Neural cell (in vitro differentiated cells): ENCODE data around the gene PREX1. TPM values are rescaled to one million over a fixed set of nuclear protein-coding genes. Genes with fewer than 3 reads are reported as not detected.

Experiments
- H2AFZ ChIP-seq: fragments of 200-600, 300-800 bp; sonication (generic), shearing (Covaris generic); 2 replicates; pipeline ENCODE4 v1.6.0; 2014; ENCODE audit warnings: low read depth, mild to moderate bottlenecking, antibody characterized with exemption, low read length, moderate library complexity
- H3F3A ChIP-seq: fragments of 200-600 bp; shearing (Covaris generic); 2 replicates; pipeline ENCODE4 v1.6.1; 2016; ENCODE audit warnings: mild to moderate bottlenecking, moderate library complexity, mixed read lengths, antibody characterized with exemption, low read length; ENCODE audit not compliant: insufficient read depth, poor library complexity, severe bottlenecking
- H3K27ac ChIP-seq: fragments of 200-600, 300-800 bp; sonication (generic), shearing (Covaris generic); 2 replicates; pipeline ENCODE4 v1.5.1; 2014; ENCODE audit warnings: mild to moderate bottlenecking, low read length, moderate library complexity
- H3K27me3 ChIP-seq: fragments of 300-800, 200-600 bp; sonication (generic), shearing (Covaris generic); 2 replicates; pipeline ENCODE4 v1.6.0; 2014; ENCODE audit warnings: mild to moderate bottlenecking, low read depth, low read length, moderate library complexity; ENCODE audit not compliant: insufficient read depth
- H3K36me3 ChIP-seq: fragments of 300-800, 200-600 bp; sonication (generic), shearing (Covaris generic); 2 replicates; pipeline ENCODE4 v1.5.1; 2014; ENCODE audit warnings: mild to moderate bottlenecking, antibody characterized with exemption, low read length, moderate library complexity; ENCODE audit not compliant: insufficient read depth
- H3K4me2 ChIP-seq: fragments of 300-800, 200-600 bp; sonication (generic), shearing (Covaris generic); 2 replicates; pipeline ENCODE4 v1.6.0; 2014; ENCODE audit warnings: mild to moderate bottlenecking, low read length
- H3K4me3 ChIP-seq: fragments of 300-800, 200-600 bp; sonication (generic), shearing (Covaris generic); 2 replicates; pipeline ENCODE4 v1.5.1; 2014; ENCODE audit warnings: mild to moderate bottlenecking, low read length, moderate library complexity
- H3K79me2 ChIP-seq: fragments of 200-600 bp; shearing (Covaris generic); replicated peaks from 2 replicates; pipeline ENCODE4 v1.6.0; 2014; ENCODE audit warnings: mild to moderate bottlenecking, low read length, moderate library complexity; ENCODE audit not compliant: insufficient read depth
- H3K9ac ChIP-seq: fragments of 300-800, 200-600 bp; sonication (generic), shearing (Covaris generic); 2 replicates; pipeline ENCODE4 v1.6.1; 2016; ENCODE audit warnings: mild to moderate bottlenecking, low read length, mixed read lengths
- H3K9me2 ChIP-seq: fragments of 200-600 bp; shearing (Covaris generic); 2 replicates; pipeline ENCODE4 v1.6.1; 2016; ENCODE audit warnings: mild to moderate bottlenecking, low read length, mixed read lengths; ENCODE audit not compliant: insufficient read depth
- H3K9me3 ChIP-seq: fragments of 200-600, 300-800 bp; sonication (generic), shearing (Covaris generic); 2 replicates; pipeline ENCODE4 v1.6.1; 2016; ENCODE audit warnings: mild to moderate bottlenecking, mixed run types, low read length, moderate library complexity, mixed read lengths
- H4K20me1 ChIP-seq: fragments of 200-600 bp; shearing (Covaris generic); 2 replicates; pipeline ENCODE4 v1.6.1; 2016; ENCODE audit warnings: mild to moderate bottlenecking, mixed run types; ENCODE audit not compliant: insufficient read depth
- EP300 ChIP-seq: fragments of 450-650 bp; conservative IDR thresholded peaks from 2 replicates; pipeline ENCODE4 v1.6.1; 2014; ENCODE audit warnings: antibody characterized with exemption, mild to moderate bottlenecking, moderate library complexity; ENCODE audit not compliant: poor library complexity, severe bottlenecking
- EZH2 ChIP-seq: fragments of 200-600, 300-800 bp; shearing (Covaris generic), sonication (generic); IDR thresholded peaks from 2 replicates; pipeline ENCODE4 v1.6.1; 2014; ENCODE audit warnings: antibody characterized with exemption, low read length, borderline replicate concordance, mild to moderate bottlenecking; ENCODE audit not compliant: insufficient read depth, poor library complexity, severe bottlenecking
- MXI1 ChIP-seq: fragments of 450-650 bp; conservative IDR thresholded peaks from 2 replicates; pipeline ENCODE4 v1.6.1; 2014; ENCODE audit warnings: antibody characterized with exemption, mild to moderate bottlenecking; ENCODE audit not compliant: poor library complexity, severe bottlenecking
- POLR2AphosphoS5 ChIP-seq: IDR thresholded peaks from 2 replicates; pipeline ENCODE4 v1.6.1; 2012
- RAD21 ChIP-seq: fragments of 450-650 bp; conservative IDR thresholded peaks from 2 replicates; pipeline ENCODE4 v1.6.1; 2014; ENCODE audit warnings: antibody characterized with exemption, mild to moderate bottlenecking, moderate library complexity
- SMC3 ChIP-seq: fragments of 450-650 bp; conservative IDR thresholded peaks from 2 replicates; pipeline ENCODE4 v1.6.1; 2014; ENCODE audit warnings: antibody characterized with exemption, mild to moderate bottlenecking, moderate library complexity; ENCODE audit not compliant: poor library complexity
- TAF1 ChIP-seq: IDR thresholded peaks from 2 replicates; pipeline ENCODE4 v1.6.1; 2012; ENCODE audit warnings: low read depth
- polyA plus RNA-seq: library from polyadenylated mRNA; depleted of rRNA; stranded (reverse); fragments of >200 nt; gene quantifications from 2 replicates; pipeline ENCODE4 v1.2.3, GENCODE V29; 2014
- TF ChIP-seq, protein P1 (sequence below): fragments of 450-650 bp; IDR thresholded peaks from 2 replicates; pipeline ENCODE4 v1.5.1; 2014; ENCODE audit warnings: antibody characterized with exemption, mild to moderate bottlenecking, moderate library complexity; ENCODE audit not compliant: poor library complexity, severe bottlenecking
- TF ChIP-seq, protein P2 (sequence below): IDR thresholded peaks from 2 replicates; pipeline ENCODE4 v1.6.1; 2012; ENCODE audit warnings: borderline replicate concordance

PREX1 gene
- polyA plus RNA-seq, 1 donor from 2014 or later: 0.06 TPM

DNA sequence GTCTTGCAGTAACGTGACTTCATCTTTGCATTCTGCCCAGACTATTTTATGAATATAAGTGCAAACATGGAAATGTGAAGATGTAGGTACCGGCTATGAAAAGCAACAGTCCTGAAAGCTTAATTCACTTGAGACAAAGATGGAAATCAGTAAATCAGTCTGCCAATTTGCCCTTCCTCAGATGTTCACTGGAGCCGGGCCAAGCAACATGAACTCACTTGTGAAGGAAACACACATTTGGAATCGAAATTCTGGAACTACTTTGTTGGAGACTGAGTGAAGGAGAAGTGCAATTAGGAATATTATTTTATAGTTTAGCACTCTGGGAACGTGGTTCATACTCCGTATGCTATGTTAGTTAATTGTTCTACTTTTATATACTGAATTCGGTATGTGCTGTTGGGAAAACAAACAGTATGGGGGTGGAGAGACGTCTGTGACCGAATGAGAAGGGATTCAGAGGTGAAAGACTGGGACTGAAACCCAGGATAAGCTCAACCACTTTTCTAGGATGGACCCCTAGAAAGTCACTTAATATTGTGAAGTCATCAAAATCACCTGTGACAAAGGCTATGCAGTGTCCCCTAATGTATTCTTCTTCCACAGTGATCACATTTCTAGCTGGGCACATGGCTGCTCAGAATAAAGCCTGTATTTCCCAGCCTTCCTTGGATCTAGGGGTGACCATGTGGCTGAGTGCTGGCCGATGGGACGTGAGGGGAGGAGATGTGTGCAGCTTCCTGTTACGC is 95.5 kb downstream of the PREX1 start:
- Histone ChIP-seq H3K27ac (no peak overlapping the region), H3K79me2 (no peaks in the 10 kb centered on the region), H4K20me1 (no peaks in the 10 kb centered on the region), H3K9ac (no peak overlapping the region), H3K27me3 (no peaks in the 10 kb centered on the region), H3K9me2 (no peaks in the 10 kb centered on the region), H3K36me3 (no peaks in the 10 kb centered on the region), H3K4me2 (no peak overlapping the region), H3F3A (no peaks in the 10 kb centered on the region), H2AFZ (no peak overlapping the region), H3K9me3 (no peaks in the 10 kb centered on the region), H3K4me3 (no peak overlapping the region)
- TF ChIP-seq, protein P1, sequence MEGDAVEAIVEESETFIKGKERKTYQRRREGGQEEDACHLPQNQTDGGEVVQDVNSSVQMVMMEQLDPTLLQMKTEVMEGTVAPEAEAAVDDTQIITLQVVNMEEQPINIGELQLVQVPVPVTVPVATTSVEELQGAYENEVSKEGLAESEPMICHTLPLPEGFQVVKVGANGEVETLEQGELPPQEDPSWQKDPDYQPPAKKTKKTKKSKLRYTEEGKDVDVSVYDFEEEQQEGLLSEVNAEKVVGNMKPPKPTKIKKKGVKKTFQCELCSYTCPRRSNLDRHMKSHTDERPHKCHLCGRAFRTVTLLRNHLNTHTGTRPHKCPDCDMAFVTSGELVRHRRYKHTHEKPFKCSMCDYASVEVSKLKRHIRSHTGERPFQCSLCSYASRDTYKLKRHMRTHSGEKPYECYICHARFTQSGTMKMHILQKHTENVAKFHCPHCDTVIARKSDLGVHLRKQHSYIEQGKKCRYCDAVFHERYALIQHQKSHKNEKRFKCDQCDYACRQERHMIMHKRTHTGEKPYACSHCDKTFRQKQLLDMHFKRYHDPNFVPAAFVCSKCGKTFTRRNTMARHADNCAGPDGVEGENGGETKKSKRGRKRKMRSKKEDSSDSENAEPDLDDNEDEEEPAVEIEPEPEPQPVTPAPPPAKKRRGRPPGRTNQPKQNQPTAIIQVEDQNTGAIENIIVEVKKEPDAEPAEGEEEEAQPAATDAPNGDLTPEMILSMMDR: no peak
- TF ChIP-seq EZH2 (no peak), TAF1 (no peak), MXI1 (no peak), EP300 (no peak), RAD21 (no peak), SMC3 (no peak), POLR2AphosphoS5 (no peak)
- TF ChIP-seq, protein P2, sequence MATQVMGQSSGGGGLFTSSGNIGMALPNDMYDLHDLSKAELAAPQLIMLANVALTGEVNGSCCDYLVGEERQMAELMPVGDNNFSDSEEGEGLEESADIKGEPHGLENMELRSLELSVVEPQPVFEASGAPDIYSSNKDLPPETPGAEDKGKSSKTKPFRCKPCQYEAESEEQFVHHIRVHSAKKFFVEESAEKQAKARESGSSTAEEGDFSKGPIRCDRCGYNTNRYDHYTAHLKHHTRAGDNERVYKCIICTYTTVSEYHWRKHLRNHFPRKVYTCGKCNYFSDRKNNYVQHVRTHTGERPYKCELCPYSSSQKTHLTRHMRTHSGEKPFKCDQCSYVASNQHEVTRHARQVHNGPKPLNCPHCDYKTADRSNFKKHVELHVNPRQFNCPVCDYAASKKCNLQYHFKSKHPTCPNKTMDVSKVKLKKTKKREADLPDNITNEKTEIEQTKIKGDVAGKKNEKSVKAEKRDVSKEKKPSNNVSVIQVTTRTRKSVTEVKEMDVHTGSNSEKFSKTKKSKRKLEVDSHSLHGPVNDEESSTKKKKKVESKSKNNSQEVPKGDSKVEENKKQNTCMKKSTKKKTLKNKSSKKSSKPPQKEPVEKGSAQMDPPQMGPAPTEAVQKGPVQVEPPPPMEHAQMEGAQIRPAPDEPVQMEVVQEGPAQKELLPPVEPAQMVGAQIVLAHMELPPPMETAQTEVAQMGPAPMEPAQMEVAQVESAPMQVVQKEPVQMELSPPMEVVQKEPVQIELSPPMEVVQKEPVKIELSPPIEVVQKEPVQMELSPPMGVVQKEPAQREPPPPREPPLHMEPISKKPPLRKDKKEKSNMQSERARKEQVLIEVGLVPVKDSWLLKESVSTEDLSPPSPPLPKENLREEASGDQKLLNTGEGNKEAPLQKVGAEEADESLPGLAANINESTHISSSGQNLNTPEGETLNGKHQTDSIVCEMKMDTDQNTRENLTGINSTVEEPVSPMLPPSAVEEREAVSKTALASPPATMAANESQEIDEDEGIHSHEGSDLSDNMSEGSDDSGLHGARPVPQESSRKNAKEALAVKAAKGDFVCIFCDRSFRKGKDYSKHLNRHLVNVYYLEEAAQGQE: no peak

DNA sequence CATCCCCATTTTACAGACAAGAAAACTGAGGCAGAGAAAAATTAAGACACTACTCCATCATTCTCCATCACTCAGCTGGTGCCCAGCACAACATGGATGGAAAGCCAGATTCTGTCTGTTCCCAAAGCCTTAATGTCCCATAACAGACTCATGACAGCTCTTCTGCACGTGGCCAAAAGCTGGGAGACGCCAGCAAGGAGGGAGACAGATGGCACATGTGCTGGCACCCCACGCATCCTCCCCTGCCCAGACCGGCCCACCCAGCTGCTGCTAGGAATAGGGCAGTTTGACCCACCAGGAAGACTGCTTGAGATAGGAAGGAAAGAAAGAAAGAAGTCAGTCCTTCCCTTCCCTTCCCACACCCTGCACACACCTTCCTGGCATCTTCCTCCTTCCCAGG is 96.3 kb downstream of the PREX1 start:
- no peaks in the 10 kb centered on the region for H3K27me3 ChIP-seq
- no peak overlapping the region for H3K4me2 ChIP-seq
- H2AFZ ChIP-seq: no peak overlapping the region
- no peak for TF ChIP-seq TAF1
- TF ChIP-seq RAD21: no peak
- TF ChIP-seq MXI1: no peak
- TF ChIP-seq EP300: no peak
- TF ChIP-seq, protein P2: no peak
- TF ChIP-seq, protein P1: no peak
- TF ChIP-seq EZH2: no peak
- H3K4me3 ChIP-seq: no peak overlapping the region
- no peak overlapping the region for H3K27ac ChIP-seq
- H3K9me2 ChIP-seq: no peaks in the 10 kb centered on the region
- no peak overlapping the region for H3K9ac ChIP-seq
- H4K20me1 ChIP-seq: no peaks in the 10 kb centered on the region
- H3F3A ChIP-seq: no peaks in the 10 kb centered on the region
- H3K79me2 ChIP-seq: no peaks in the 10 kb centered on the region
- no peaks in the 10 kb centered on the region for H3K36me3 ChIP-seq
- no peaks in the 10 kb centered on the region for H3K9me3 ChIP-seq
